ENCODE data around the gene ATXN10.

- TF ChIP-seq CTCF (IDR thresholded peaks at IDR 0.05; ENCODE audit: low read length): no peak
- no peak for TF ChIP-seq EZH2 (IDR thresholded peaks at IDR 0.05; ENCODE audit: borderline replicate concordance, low read length)
Observed at GRCh38 chr22:45693835-45694234, 22.2 kb downstream of the ATXN10 start.

Data from OCI-LY1 (cell line).